Lower leg skin (tissue), 3 donors: Measurements from ENCODE around the gene TMC8.

Experiments
- CTCF ChIP-seq, 3 donors: fragments of 450-650 bp; IDR thresholded peaks; one replicate each; pipeline ENCODE4 v1.5.1; 2016; ENCODE audit warnings: antibody characterized with exemption in 3 of 3, mild to moderate bottlenecking in 3 of 3, moderate library complexity in 2 of 3
- POLR2A ChIP-seq, 2 donors: fragments of 450-650 bp; IDR thresholded peaks; one replicate each; pipeline ENCODE4 v1.6.1; 2016 to 2017; ENCODE audit warnings: antibody characterized with exemption in 2 of 2, mild to moderate bottlenecking in 1 of 2, moderate library complexity in 1 of 2

- no peak for TF ChIP-seq CTCF (IDR thresholded peaks at IDR 0.05)
- TF ChIP-seq POLR2A (IDR thresholded peaks at IDR 0.05) = no peak
These were observed 43.8 kb downstream of the TMC8 start for GRCh38 chr17:78174346-78174869.
